Upper lobe of right lung (tissue), 1 donor: ENCODE data around the gene EED. TPM values are rescaled to one million over a fixed set of nuclear protein-coding genes. Genes with fewer than 3 reads are reported as not detected.

Source experiments
- ATAC-seq: fragments of 200-7000 bp; cut with Tn5 transposase; one replicate; pipeline ENCODE4 v1.9.1; 2020; ENCODE audit warnings: mild to moderate bottlenecking, moderate library complexity
- DNase-seq: peaks from one replicate; pipeline ENCODE4 v3.0.0-alpha.2; 2020
- H3K27ac ChIP-seq: fragments of 200-600 bp; one replicate; pipeline ENCODE4 v1.8.0; 2022
- H3K27me3 ChIP-seq: fragments of 200-600 bp; one replicate; pipeline ENCODE4 v1.8.0; 2022; ENCODE audit warnings: mild to moderate bottlenecking
- H3K36me3 ChIP-seq: fragments of 200-600 bp; one replicate; pipeline ENCODE4 v1.8.0; 2022
- H3K4me1 ChIP-seq: fragments of 200-600 bp; one replicate; pipeline ENCODE4 v1.8.0; 2022
- H3K4me3 ChIP-seq: fragments of 200-600 bp; one replicate; pipeline ENCODE4 v1.8.0; 2022; ENCODE audit warnings: mild to moderate bottlenecking
- H3K9me3 ChIP-seq: fragments of 200-600 bp; one replicate; pipeline ENCODE4 v1.8.0; 2022
- CTCF ChIP-seq: fragments of 200-600 bp; IDR thresholded peaks from one replicate; pipeline ENCODE4 v1.8.0; 2022; ENCODE audit warnings: antibody characterized with exemption
- intact Hi-C: fragments of 100-400 bp; cut with DNase I; formaldehyde crosslinking; loops from one replicate; pipeline ENCODE4 v1.11.0; 2022
- total RNA-seq: library from RNA; stranded (reverse); fragmentation: NEBNext Ultra II Directional; extraction: Animal tissue kit (Norgen Biotek cat#: 25700); gene quantifications from one replicate; pipeline ENCODE4 v1.2.1, GENCODE V29; 2021
- donor health status: DM: no; HTN: yes; CAD: no; lungs with severe emphysema.

The EED gene
- total RNA-seq, 1 donor from 2014 or later, result 21.3 TPM

GRCh38 chr11:86240164-86240563, 4.4 kb upstream of the EED start:
- TF ChIP-seq CTCF, result no peak
- ATAC-seq, result no peak
- no peaks in the 10 kb centered on the region for H3K9me3 ChIP-seq
- no peak for DNase-seq
- H3K27ac ChIP-seq, result no peak overlapping the region
- H3K4me1 ChIP-seq, result no peaks in the 10 kb centered on the region
- no peak overlapping the region for H3K4me3 ChIP-seq
- peaks cover 5% of the 10 kb centered on the region for H3K27me3 ChIP-seq
- no peaks in the 10 kb centered on the region for H3K36me3 ChIP-seq
- intact Hi-C loops, result no loop called here

GRCh38 chr11:86241956-86242535, 2.5 kb upstream of the EED start:
- no peak for TF ChIP-seq CTCF
- no peak overlapping the region for H3K4me3 ChIP-seq
- no peaks in the 10 kb centered on the region for H3K9me3 ChIP-seq
- H3K27ac ChIP-seq, result no peak overlapping the region
- no peak for DNase-seq
- peaks cover 12% of the 10 kb centered on the region for H3K4me1 ChIP-seq
- ATAC-seq, result no peak
- intact Hi-C loops, result no loop called here
- peaks cover 5% of the 10 kb centered on the region for H3K27me3 ChIP-seq
- H3K36me3 ChIP-seq, result no peaks in the 10 kb centered on the region

- DNase-seq, result no peak
- no peak for ATAC-seq
- peaks cover 5% of the 10 kb centered on the region for H3K27me3 ChIP-seq
- no peaks in the 10 kb centered on the region for H3K9me3 ChIP-seq
- H3K4me3 ChIP-seq, result no peak overlapping the region
- peaks cover 23% of the 10 kb centered on the region for H3K4me1 ChIP-seq
- intact Hi-C loops, result no loop called here
- H3K36me3 ChIP-seq, result no peaks in the 10 kb centered on the region
- H3K27ac ChIP-seq, result no peak overlapping the region
- no peak for TF ChIP-seq CTCF
Measured at GRCh38 chr11:86243396-86243795, 1.2 kb upstream of the EED start.

GRCh38 chr11:86244063-86244521, 461 bp upstream of the EED start:
- intact Hi-C loops, result no loop called here
- no peak for TF ChIP-seq CTCF
- Histone ChIP-seq H3K36me3 (no peaks in the 10 kb centered on the region), H3K4me3 (peak overlapping the region; percentile 79), H3K27ac (peak overlapping the region; percentile 97), H3K9me3 (no peaks in the 10 kb centered on the region), H3K4me1 (peaks cover 24% of the 10 kb centered on the region), H3K27me3 (peaks cover 4% of the 10 kb centered on the region)
- DNase-seq (peak; percentile 92), ATAC-seq (peak; percentile 88)

GRCh38 chr11:86245369-86246292, 1.1 kb downstream of the EED start:
- Histone ChIP-seq H3K36me3 (no peaks in the 10 kb centered on the region), H3K27ac (peak overlapping the region; percentile 97), H3K27me3 (no peaks in the 10 kb centered on the region), H3K4me3 (peak overlapping the region; percentile 79), H3K4me1 (peaks cover 24% of the 10 kb centered on the region), H3K9me3 (no peaks in the 10 kb centered on the region)
- intact Hi-C loops, result no loop called here
- ATAC-seq, result no peak
- TF ChIP-seq CTCF, result no peak
- DNase-seq, result no peak
